ENCODE results near the gene SPOP. TPM values are rescaled to one million over a fixed set of nuclear protein-coding genes. Genes with fewer than 3 reads are reported as not detected.

SPOP gene
- total RNA-seq, 1 donor from 2014 or later = 48.6 TPM

GRCh38 chr17:49640556-49640955 lies 37.3 kb downstream of the SPOP start:
- Mint-ChIP-seq H3K9me3 (ENCODE audit: unreplicated experiment) (peaks cover 3% of the 10 kb centered on the region), H3K4me1 (ENCODE audit: low read depth, unreplicated experiment) (peaks cover 16% of the 10 kb centered on the region), H3K27me3 (ENCODE audit: low read depth, unreplicated experiment) (no peaks in the 10 kb centered on the region), H3K4me3 (ENCODE audit: unreplicated experiment) (no peak overlapping the region), H3K27ac (ENCODE audit: unreplicated experiment) (no peak overlapping the region), H3K36me3 (ENCODE audit: low read depth, unreplicated experiment) (peaks cover 6% of the 10 kb centered on the region)
- FAIRE-seq (no peak), DNase-seq (ENCODE audit: low read depth) (no peak)
- Histone ChIP-seq H2AFZ (ENCODE audit: low read depth, low read length) (no peak overlapping the region), H3K4me3 (ENCODE audit: insufficient read depth, low read depth, low read length) (no peak overlapping the region), H3K79me2 (ENCODE audit: insufficient read depth, low read length) (peaks cover 66% of the 10 kb centered on the region), H3K27ac (ENCODE audit: low read depth, low read length) (no peak overlapping the region), H4K20me1 (ENCODE audit: insufficient read depth, low read length) (no peaks in the 10 kb centered on the region), H3K4me2 (ENCODE audit: low read length) (no peak overlapping the region), H3K36me3 (ENCODE audit: insufficient read depth, low read length) (no peaks in the 10 kb centered on the region), H3K4me1 (ENCODE audit: insufficient read depth, low read length) (peaks cover 16% of the 10 kb centered on the region), H3K27me3 (ENCODE audit: insufficient read depth, low read length) (no peaks in the 10 kb centered on the region), H3K9ac (ENCODE audit: low read length) (no peak overlapping the region), H3K9me3 (ENCODE audit: insufficient read depth, low read depth, low read length) (no peaks in the 10 kb centered on the region)
- TF ChIP-seq EZH2 (IDR thresholded peaks at IDR 0.05; ENCODE audit: insufficient read depth, low read length) = no peak
- TF ChIP-seq CTCF (IDR thresholded peaks at IDR 0.05; ENCODE audit: insufficient read depth, low read depth, low read length) = no peak

DNA sequence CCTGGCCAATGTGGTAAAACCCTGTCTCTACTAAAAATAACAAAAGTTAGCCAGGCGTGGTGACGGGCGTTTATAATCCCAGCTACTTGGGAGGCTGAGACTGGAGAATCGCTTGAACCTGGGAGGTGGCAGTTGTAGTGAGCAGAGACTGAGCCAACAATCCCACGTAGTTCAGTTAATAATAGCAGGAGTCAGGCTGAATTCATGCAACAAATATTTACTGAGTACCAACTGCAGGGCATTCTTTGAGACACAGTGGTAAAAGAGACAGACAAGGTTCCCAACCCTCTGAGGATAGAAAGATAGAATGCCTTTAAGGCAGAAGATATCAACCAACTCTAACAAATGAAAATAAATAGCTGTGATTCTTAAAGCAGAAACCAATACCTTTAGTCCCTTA lies 39.1 kb downstream of the SPOP start:
- H3K27ac ChIP-seq (ENCODE audit: low read depth, low read length) = no peak overlapping the region
- H3K4me2 ChIP-seq (ENCODE audit: low read length) = no peak overlapping the region
- H3K4me3 Mint-ChIP-seq (ENCODE audit: unreplicated experiment) = no peak overlapping the region
- no peak overlapping the region for H2AFZ ChIP-seq (ENCODE audit: low read depth, low read length)
- DNase-seq (ENCODE audit: low read depth) (peak; percentile 51), FAIRE-seq (no peak)
- H3K4me3 ChIP-seq (ENCODE audit: insufficient read depth, low read depth, low read length) = no peak overlapping the region
- H3K79me2 ChIP-seq (ENCODE audit: insufficient read depth, low read length) = peaks cover 53% of the 10 kb centered on the region
- H3K9me3 ChIP-seq (ENCODE audit: insufficient read depth, low read depth, low read length) = no peaks in the 10 kb centered on the region
- H3K27ac Mint-ChIP-seq (ENCODE audit: unreplicated experiment) = no peak overlapping the region
- peaks cover 3% of the 10 kb centered on the region for H3K9me3 Mint-ChIP-seq (ENCODE audit: unreplicated experiment)
- no peak overlapping the region for H3K9ac ChIP-seq (ENCODE audit: low read length)
- no peaks in the 10 kb centered on the region for H3K27me3 Mint-ChIP-seq (ENCODE audit: low read depth, unreplicated experiment)
- H4K20me1 ChIP-seq (ENCODE audit: insufficient read depth, low read length) = no peaks in the 10 kb centered on the region
- H3K27me3 ChIP-seq (ENCODE audit: insufficient read depth, low read length) = no peaks in the 10 kb centered on the region
- H3K4me1 ChIP-seq (ENCODE audit: insufficient read depth, low read length) = peaks cover 29% of the 10 kb centered on the region
- H3K4me1 Mint-ChIP-seq (ENCODE audit: low read depth, unreplicated experiment) = peaks cover 27% of the 10 kb centered on the region
- peaks cover 6% of the 10 kb centered on the region for H3K36me3 Mint-ChIP-seq (ENCODE audit: low read depth, unreplicated experiment)
- TF ChIP-seq EZH2 (IDR thresholded peaks at IDR 0.05; ENCODE audit: insufficient read depth, low read length) (no peak), CTCF (IDR thresholded peaks at IDR 0.05; ENCODE audit: insufficient read depth, low read depth, low read length) (no peak)
- H3K36me3 ChIP-seq (ENCODE audit: insufficient read depth, low read length) = no peaks in the 10 kb centered on the region

- H3K36me3 Mint-ChIP-seq (ENCODE audit: low read depth, unreplicated experiment) = peaks cover 6% of the 10 kb centered on the region
- peaks cover 29% of the 10 kb centered on the region for H3K4me1 ChIP-seq (ENCODE audit: insufficient read depth, low read length)
- H3K27ac ChIP-seq (ENCODE audit: low read depth, low read length) = no peak overlapping the region
- no peak for FAIRE-seq
- TF ChIP-seq EZH2 (IDR thresholded peaks at IDR 0.05; ENCODE audit: insufficient read depth, low read length) (no peak), CTCF (IDR thresholded peaks at IDR 0.05; ENCODE audit: insufficient read depth, low read depth, low read length) (no peak)
- no peaks in the 10 kb centered on the region for H4K20me1 ChIP-seq (ENCODE audit: insufficient read depth, low read length)
- H3K27me3 Mint-ChIP-seq (ENCODE audit: low read depth, unreplicated experiment) = no peaks in the 10 kb centered on the region
- no peak for DNase-seq (ENCODE audit: low read depth)
- H3K4me3 Mint-ChIP-seq (ENCODE audit: unreplicated experiment) = peak overlapping the region; percentile 50
- H3K9ac ChIP-seq (ENCODE audit: low read length) = no peak overlapping the region
- peak overlapping the region; percentile 70 for H3K27ac Mint-ChIP-seq (ENCODE audit: unreplicated experiment)
- peaks cover 37% of the 10 kb centered on the region for H3K4me1 Mint-ChIP-seq (ENCODE audit: low read depth, unreplicated experiment)
- no peak overlapping the region for H2AFZ ChIP-seq (ENCODE audit: low read depth, low read length)
- peaks cover 5% of the 10 kb centered on the region for H3K9me3 Mint-ChIP-seq (ENCODE audit: unreplicated experiment)
- no peak overlapping the region for H3K4me2 ChIP-seq (ENCODE audit: low read length)
- peaks cover 52% of the 10 kb centered on the region for H3K79me2 ChIP-seq (ENCODE audit: insufficient read depth, low read length)
- H3K36me3 ChIP-seq (ENCODE audit: insufficient read depth, low read length) = no peaks in the 10 kb centered on the region
- H3K27me3 ChIP-seq (ENCODE audit: insufficient read depth, low read length) = no peaks in the 10 kb centered on the region
- H3K9me3 ChIP-seq (ENCODE audit: insufficient read depth, low read depth, low read length) = no peaks in the 10 kb centered on the region
- H3K4me3 ChIP-seq (ENCODE audit: insufficient read depth, low read depth, low read length) = no peak overlapping the region
Observed at GRCh38 chr17:49637739-49638138, 40.2 kb downstream of the SPOP start.
